Panc1 (cell line): ENCODE results near the gene RAB42. TPM values are rescaled to one million over a fixed set of nuclear protein-coding genes. Genes with fewer than 3 reads are reported as not detected.

Source experiments
- ATAC-seq: fragments of 200-7000 bp; cut with Tn5 transposase; 2 replicates; pipeline ENCODE4 v1.9.1; 2020; ENCODE audit warnings: mild to moderate bottlenecking, moderate library complexity
- BruUV-seq: library from RNA; stranded (reverse); fragments of 400-500 nt; replicated peaks from 2 replicates; lab custom pipeline; 2021; lab: Mats Ljungman, UMichigan
- CTCF ChIA-PET: fragments of 300-600 bp; sonication (Branson Sonifier 250); formaldehyde crosslinking; loops from one replicate; lab custom pipeline; 2022; ENCODE audit warnings: antibody characterized with exemption; lab: Charles Lee
- POLR2A ChIA-PET: fragments of 300-600 bp; sonication (Branson Sonifier 250); formaldehyde crosslinking; loops from one replicate; lab custom pipeline; 2022; ENCODE audit warnings: antibody characterized with exemption; lab: Charles Lee
- DNase-seq: peaks from one replicate; pipeline ENCODE4 v3.0.0-alpha.2; 2010; ENCODE audit warnings: low read depth, low spot score
- H3K27ac ChIP-seq: 2 replicates; pipeline ENCODE4 v1.5.1; 2011; ENCODE audit warnings: mild to moderate bottlenecking, low read length, inconsistent platforms
- H3K27me3 ChIP-seq: fragments of 200-500 bp; sonication (Bioruptor generic); 2 replicates; pipeline ENCODE4 v1.6.0; 2014; ENCODE audit warnings: low read length, inconsistent platforms; ENCODE audit not compliant: control insufficient read depth, insufficient read depth
- H3K36me3 ChIP-seq: fragments of 200-500 bp; sonication (Bioruptor generic); 2 replicates; pipeline ENCODE4 v1.5.1; 2014; ENCODE audit warnings: inconsistent platforms, mild to moderate bottlenecking, low read length, moderate library complexity; ENCODE audit not compliant: control insufficient read depth, insufficient read depth
- H3K4me1 ChIP-seq: 2 replicates; pipeline ENCODE4 v1.5.1; 2011; ENCODE audit warnings: inconsistent platforms, mild to moderate bottlenecking, low read length, moderate library complexity; ENCODE audit not compliant: control insufficient read depth, insufficient read depth
- H3K4me3 ChIP-seq, 2 experiments: 2 replicates each; pipeline ENCODE4 v1.5.1; 2011 to 2012; ENCODE audit warnings: low read depth in 2 of 2, low read length in 2 of 2, mild to moderate bottlenecking in 2 of 2, inconsistent platforms in 1 of 2, moderate library complexity in 1 of 2
- H3K9me3 ChIP-seq: fragments of 200-500 bp; sonication (Bioruptor generic); 2 replicates; pipeline ENCODE4 v1.5.1; 2014; ENCODE audit warnings: low read depth, mild to moderate bottlenecking, inconsistent platforms, low read length, moderate library complexity; ENCODE audit not compliant: control insufficient read depth, insufficient read depth
- CTCF ChIP-seq: fragments of 450-650 bp; IDR thresholded peaks from 2 replicates; pipeline ENCODE4 v1.5.1; 2017; ENCODE audit warnings: mild to moderate bottlenecking
- POLR2AphosphoS5 ChIP-seq: IDR thresholded peaks from 2 replicates; pipeline ENCODE4 v1.6.1; 2012; ENCODE audit warnings: mild to moderate bottlenecking, low read depth, low read length, moderate library complexity
- REST ChIP-seq, 2 experiments: IDR thresholded peaks; 2 replicates each; pipeline ENCODE4 v1.6.1; 2011 to 2012; ENCODE audit warnings: low read depth in 2 of 2, control low read depth in 1 of 2, low read length in 1 of 2, mild to moderate bottlenecking in 1 of 2, moderate library complexity in 1 of 2; ENCODE audit not compliant: insufficient read depth in 1 of 2
- SIN3A ChIP-seq: IDR thresholded peaks from 2 replicates; pipeline ENCODE4 v1.6.1; 2012; ENCODE audit warnings: low read depth, mild to moderate bottlenecking, low read length, moderate library complexity, borderline replicate concordance; ENCODE audit not compliant: insufficient read depth
- TCF7L2 ChIP-seq: IDR thresholded peaks from 2 replicates; pipeline ENCODE4 v1.6.1; 2011; ENCODE audit warnings: mild to moderate bottlenecking, low read depth, low read length, inconsistent platforms
- in situ Hi-C: cut with HindIII; loops from 2 replicates; pipeline ENCODE4 v1.10.0; 2016; ENCODE audit warnings: low sequenced_read_pairs, low pct_unique_long_range_greater_than_20kb
- intact Hi-C: fragments of 100-400 bp; cut with micrococcal nuclease; formaldehyde crosslinking; loops from one replicate; pipeline ENCODE4 v1.10.0; 2022; ENCODE audit not compliant: unreplicated experiment
- total RNA-seq: library from RNA; stranded (reverse); gene quantifications from one replicate; pipeline ENCODE4 v1.2.1, GENCODE V29; 2021; ENCODE audit not compliant: unreplicated experiment

RAB42 gene
- total RNA-seq, 1 experiment from 2014 or later: 4.2 TPM

GRCh38 chr1:28613175-28613574 lies 21.1 kb downstream of the RAB42 start:
- no peaks in the 10 kb centered on the region for H3K27me3 ChIP-seq
- ATAC-seq (no peak), DNase-seq (no peak)
- H3K27ac ChIP-seq: no peak overlapping the region
- in situ Hi-C loops (no loop called here), intact Hi-C loops (no loop called here)
- ChIA-PET POLR2A (no interaction called here), CTCF (no interaction called here)
- H3K4me1 ChIP-seq: no peaks in the 10 kb centered on the region
- H3K36me3 ChIP-seq: peaks cover 12% of the 10 kb centered on the region; the same call in 1 of the 2 replicates
- no TSS peak for BruUV-seq
- H3K4me3 ChIP-seq: no peak overlapping the region
- TF ChIP-seq POLR2AphosphoS5 (no peak), SIN3A (no peak), TCF7L2 (no peak), CTCF (no peak), REST (IDR thresholded peaks at IDR 0.05; ENCODE audit: insufficient read depth in 1 of 2, low read depth in 2 of 2, low read length in 1 of 2) (no peak)
- H3K9me3 ChIP-seq: no peaks in the 10 kb centered on the region

GRCh38 chr1:28631713-28632112 lies 39.6 kb downstream of the RAB42 start:
- no peak overlapping the region for H3K4me3 ChIP-seq
- ChIA-PET POLR2A (interaction anchor here (0.6 kb wide), 2 partner anchors 52 to 120 kb away, joined by 3 to 14 read pairs; no protein-coding TSS in a partner anchor), CTCF (interaction anchor here (0.6 kb wide), 1 partner anchor 40 kb away, joined by 3 read pairs; no protein-coding TSS in a partner anchor)
- ATAC-seq (no peak), DNase-seq (no peak)
- H3K36me3 ChIP-seq: no peaks in the 10 kb centered on the region
- in situ Hi-C loops: no loop called here
- H3K9me3 ChIP-seq: no peaks in the 10 kb centered on the region
- no peaks in the 10 kb centered on the region for H3K27me3 ChIP-seq
- no peak overlapping the region for H3K27ac ChIP-seq
- intact Hi-C loops: no loop called here
- BruUV-seq: no TSS peak
- TF ChIP-seq CTCF (no peak), TCF7L2 (no peak), REST (IDR thresholded peaks at IDR 0.05; ENCODE audit: insufficient read depth in 1 of 2, low read depth in 2 of 2, low read length in 1 of 2) (no peak), SIN3A (no peak), POLR2AphosphoS5 (no peak)
- H3K4me1 ChIP-seq: no peaks in the 10 kb centered on the region
